Neural cell (in vitro differentiated cells): ENCODE measurements around the gene BGN. TPM values are rescaled to one million over a fixed set of nuclear protein-coding genes. Genes with fewer than 3 reads are reported as not detected.

ENCODE experiments used
- H2AFZ ChIP-seq: fragments of 200-600, 300-800 bp; sonication (generic), shearing (Covaris generic); 2 replicates; pipeline ENCODE4 v1.6.0; 2014; ENCODE audit warnings: low read depth, mild to moderate bottlenecking, antibody characterized with exemption, low read length, moderate library complexity
- H3F3A ChIP-seq: fragments of 200-600 bp; shearing (Covaris generic); 2 replicates; pipeline ENCODE4 v1.6.1; 2016; ENCODE audit warnings: mild to moderate bottlenecking, moderate library complexity, mixed read lengths, antibody characterized with exemption, low read length; ENCODE audit not compliant: insufficient read depth, poor library complexity, severe bottlenecking
- H3K27ac ChIP-seq: fragments of 200-600, 300-800 bp; sonication (generic), shearing (Covaris generic); 2 replicates; pipeline ENCODE4 v1.5.1; 2014; ENCODE audit warnings: mild to moderate bottlenecking, low read length, moderate library complexity
- H3K27me3 ChIP-seq: fragments of 300-800, 200-600 bp; sonication (generic), shearing (Covaris generic); 2 replicates; pipeline ENCODE4 v1.6.0; 2014; ENCODE audit warnings: mild to moderate bottlenecking, low read depth, low read length, moderate library complexity; ENCODE audit not compliant: insufficient read depth
- H3K36me3 ChIP-seq: fragments of 300-800, 200-600 bp; sonication (generic), shearing (Covaris generic); 2 replicates; pipeline ENCODE4 v1.5.1; 2014; ENCODE audit warnings: mild to moderate bottlenecking, antibody characterized with exemption, low read length, moderate library complexity; ENCODE audit not compliant: insufficient read depth
- H3K4me2 ChIP-seq: fragments of 300-800, 200-600 bp; sonication (generic), shearing (Covaris generic); 2 replicates; pipeline ENCODE4 v1.6.0; 2014; ENCODE audit warnings: mild to moderate bottlenecking, low read length
- H3K4me3 ChIP-seq: fragments of 300-800, 200-600 bp; sonication (generic), shearing (Covaris generic); 2 replicates; pipeline ENCODE4 v1.5.1; 2014; ENCODE audit warnings: mild to moderate bottlenecking, low read length, moderate library complexity
- H3K79me2 ChIP-seq: fragments of 200-600 bp; shearing (Covaris generic); replicated peaks from 2 replicates; pipeline ENCODE4 v1.6.0; 2014; ENCODE audit warnings: mild to moderate bottlenecking, low read length, moderate library complexity; ENCODE audit not compliant: insufficient read depth
- H3K9ac ChIP-seq: fragments of 300-800, 200-600 bp; sonication (generic), shearing (Covaris generic); 2 replicates; pipeline ENCODE4 v1.6.1; 2016; ENCODE audit warnings: mild to moderate bottlenecking, low read length, mixed read lengths
- H3K9me2 ChIP-seq: fragments of 200-600 bp; shearing (Covaris generic); 2 replicates; pipeline ENCODE4 v1.6.1; 2016; ENCODE audit warnings: mild to moderate bottlenecking, low read length, mixed read lengths; ENCODE audit not compliant: insufficient read depth
- H3K9me3 ChIP-seq: fragments of 200-600, 300-800 bp; sonication (generic), shearing (Covaris generic); 2 replicates; pipeline ENCODE4 v1.6.1; 2016; ENCODE audit warnings: mild to moderate bottlenecking, mixed run types, low read length, moderate library complexity, mixed read lengths
- H4K20me1 ChIP-seq: fragments of 200-600 bp; shearing (Covaris generic); 2 replicates; pipeline ENCODE4 v1.6.1; 2016; ENCODE audit warnings: mild to moderate bottlenecking, mixed run types; ENCODE audit not compliant: insufficient read depth
- EP300 ChIP-seq: fragments of 450-650 bp; conservative IDR thresholded peaks from 2 replicates; pipeline ENCODE4 v1.6.1; 2014; ENCODE audit warnings: antibody characterized with exemption, mild to moderate bottlenecking, moderate library complexity; ENCODE audit not compliant: poor library complexity, severe bottlenecking
- EZH2 ChIP-seq: fragments of 200-600, 300-800 bp; shearing (Covaris generic), sonication (generic); IDR thresholded peaks from 2 replicates; pipeline ENCODE4 v1.6.1; 2014; ENCODE audit warnings: antibody characterized with exemption, low read length, borderline replicate concordance, mild to moderate bottlenecking; ENCODE audit not compliant: insufficient read depth, poor library complexity, severe bottlenecking
- MXI1 ChIP-seq: fragments of 450-650 bp; conservative IDR thresholded peaks from 2 replicates; pipeline ENCODE4 v1.6.1; 2014; ENCODE audit warnings: antibody characterized with exemption, mild to moderate bottlenecking; ENCODE audit not compliant: poor library complexity, severe bottlenecking
- POLR2AphosphoS5 ChIP-seq: IDR thresholded peaks from 2 replicates; pipeline ENCODE4 v1.6.1; 2012
- RAD21 ChIP-seq: fragments of 450-650 bp; conservative IDR thresholded peaks from 2 replicates; pipeline ENCODE4 v1.6.1; 2014; ENCODE audit warnings: antibody characterized with exemption, mild to moderate bottlenecking, moderate library complexity
- SMC3 ChIP-seq: fragments of 450-650 bp; conservative IDR thresholded peaks from 2 replicates; pipeline ENCODE4 v1.6.1; 2014; ENCODE audit warnings: antibody characterized with exemption, mild to moderate bottlenecking, moderate library complexity; ENCODE audit not compliant: poor library complexity
- TAF1 ChIP-seq: IDR thresholded peaks from 2 replicates; pipeline ENCODE4 v1.6.1; 2012; ENCODE audit warnings: low read depth
- polyA plus RNA-seq: library from polyadenylated mRNA; depleted of rRNA; stranded (reverse); fragments of >200 nt; gene quantifications from 2 replicates; pipeline ENCODE4 v1.2.3, GENCODE V29; 2014
- TF ChIP-seq, protein P1 (sequence below): IDR thresholded peaks from 2 replicates; pipeline ENCODE4 v1.6.1; 2012; ENCODE audit warnings: borderline replicate concordance
- TF ChIP-seq, protein P2 (sequence below): fragments of 450-650 bp; IDR thresholded peaks from 2 replicates; pipeline ENCODE4 v1.5.1; 2014; ENCODE audit warnings: antibody characterized with exemption, mild to moderate bottlenecking, moderate library complexity; ENCODE audit not compliant: poor library complexity, severe bottlenecking

The BGN gene
- polyA plus RNA-seq, 1 donor from 2014 or later: not detected

DNA sequence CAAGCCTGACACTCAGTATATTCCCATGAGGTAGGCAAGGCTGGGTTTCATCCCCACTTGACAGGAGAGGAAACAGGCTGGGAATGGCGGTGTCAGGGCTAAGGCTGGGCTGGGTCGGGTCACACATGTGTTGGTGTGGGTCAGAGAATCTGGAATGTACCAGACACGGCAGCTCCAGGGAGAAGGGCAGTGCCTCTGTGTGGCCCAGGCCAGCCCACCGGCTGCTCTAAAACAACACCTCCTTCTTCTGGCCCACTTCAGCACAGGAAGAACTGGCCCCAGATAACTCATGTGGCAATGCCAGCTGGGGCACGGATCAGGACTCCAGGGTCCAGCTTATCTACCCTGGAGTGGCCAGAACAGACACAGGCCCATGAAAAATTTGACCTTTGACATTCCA lies 30.7 kb upstream of the BGN start:
- H2AFZ ChIP-seq: no peak overlapping the region
- no peak overlapping the region for H3K4me2 ChIP-seq
- no peaks in the 10 kb centered on the region for H3F3A ChIP-seq
- no peaks in the 10 kb centered on the region for H3K36me3 ChIP-seq
- no peak overlapping the region for H3K27ac ChIP-seq
- no peak overlapping the region for H3K9ac ChIP-seq
- no peak overlapping the region for H3K4me3 ChIP-seq
- H3K9me2 ChIP-seq: no peaks in the 10 kb centered on the region
- H3K79me2 ChIP-seq: no peaks in the 10 kb centered on the region
- H3K9me3 ChIP-seq: no peaks in the 10 kb centered on the region
- H3K27me3 ChIP-seq: no peaks in the 10 kb centered on the region
- TF ChIP-seq EZH2: no peak
- no peak for TF ChIP-seq TAF1
- no peak for TF ChIP-seq MXI1
- TF ChIP-seq, protein P1, sequence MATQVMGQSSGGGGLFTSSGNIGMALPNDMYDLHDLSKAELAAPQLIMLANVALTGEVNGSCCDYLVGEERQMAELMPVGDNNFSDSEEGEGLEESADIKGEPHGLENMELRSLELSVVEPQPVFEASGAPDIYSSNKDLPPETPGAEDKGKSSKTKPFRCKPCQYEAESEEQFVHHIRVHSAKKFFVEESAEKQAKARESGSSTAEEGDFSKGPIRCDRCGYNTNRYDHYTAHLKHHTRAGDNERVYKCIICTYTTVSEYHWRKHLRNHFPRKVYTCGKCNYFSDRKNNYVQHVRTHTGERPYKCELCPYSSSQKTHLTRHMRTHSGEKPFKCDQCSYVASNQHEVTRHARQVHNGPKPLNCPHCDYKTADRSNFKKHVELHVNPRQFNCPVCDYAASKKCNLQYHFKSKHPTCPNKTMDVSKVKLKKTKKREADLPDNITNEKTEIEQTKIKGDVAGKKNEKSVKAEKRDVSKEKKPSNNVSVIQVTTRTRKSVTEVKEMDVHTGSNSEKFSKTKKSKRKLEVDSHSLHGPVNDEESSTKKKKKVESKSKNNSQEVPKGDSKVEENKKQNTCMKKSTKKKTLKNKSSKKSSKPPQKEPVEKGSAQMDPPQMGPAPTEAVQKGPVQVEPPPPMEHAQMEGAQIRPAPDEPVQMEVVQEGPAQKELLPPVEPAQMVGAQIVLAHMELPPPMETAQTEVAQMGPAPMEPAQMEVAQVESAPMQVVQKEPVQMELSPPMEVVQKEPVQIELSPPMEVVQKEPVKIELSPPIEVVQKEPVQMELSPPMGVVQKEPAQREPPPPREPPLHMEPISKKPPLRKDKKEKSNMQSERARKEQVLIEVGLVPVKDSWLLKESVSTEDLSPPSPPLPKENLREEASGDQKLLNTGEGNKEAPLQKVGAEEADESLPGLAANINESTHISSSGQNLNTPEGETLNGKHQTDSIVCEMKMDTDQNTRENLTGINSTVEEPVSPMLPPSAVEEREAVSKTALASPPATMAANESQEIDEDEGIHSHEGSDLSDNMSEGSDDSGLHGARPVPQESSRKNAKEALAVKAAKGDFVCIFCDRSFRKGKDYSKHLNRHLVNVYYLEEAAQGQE: no peak
- TF ChIP-seq, protein P2, sequence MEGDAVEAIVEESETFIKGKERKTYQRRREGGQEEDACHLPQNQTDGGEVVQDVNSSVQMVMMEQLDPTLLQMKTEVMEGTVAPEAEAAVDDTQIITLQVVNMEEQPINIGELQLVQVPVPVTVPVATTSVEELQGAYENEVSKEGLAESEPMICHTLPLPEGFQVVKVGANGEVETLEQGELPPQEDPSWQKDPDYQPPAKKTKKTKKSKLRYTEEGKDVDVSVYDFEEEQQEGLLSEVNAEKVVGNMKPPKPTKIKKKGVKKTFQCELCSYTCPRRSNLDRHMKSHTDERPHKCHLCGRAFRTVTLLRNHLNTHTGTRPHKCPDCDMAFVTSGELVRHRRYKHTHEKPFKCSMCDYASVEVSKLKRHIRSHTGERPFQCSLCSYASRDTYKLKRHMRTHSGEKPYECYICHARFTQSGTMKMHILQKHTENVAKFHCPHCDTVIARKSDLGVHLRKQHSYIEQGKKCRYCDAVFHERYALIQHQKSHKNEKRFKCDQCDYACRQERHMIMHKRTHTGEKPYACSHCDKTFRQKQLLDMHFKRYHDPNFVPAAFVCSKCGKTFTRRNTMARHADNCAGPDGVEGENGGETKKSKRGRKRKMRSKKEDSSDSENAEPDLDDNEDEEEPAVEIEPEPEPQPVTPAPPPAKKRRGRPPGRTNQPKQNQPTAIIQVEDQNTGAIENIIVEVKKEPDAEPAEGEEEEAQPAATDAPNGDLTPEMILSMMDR: no peak
- no peak for TF ChIP-seq RAD21
- TF ChIP-seq EP300: no peak
- TF ChIP-seq POLR2AphosphoS5: no peak
- TF ChIP-seq SMC3: no peak
- H4K20me1 ChIP-seq: no peaks in the 10 kb centered on the region

DNA sequence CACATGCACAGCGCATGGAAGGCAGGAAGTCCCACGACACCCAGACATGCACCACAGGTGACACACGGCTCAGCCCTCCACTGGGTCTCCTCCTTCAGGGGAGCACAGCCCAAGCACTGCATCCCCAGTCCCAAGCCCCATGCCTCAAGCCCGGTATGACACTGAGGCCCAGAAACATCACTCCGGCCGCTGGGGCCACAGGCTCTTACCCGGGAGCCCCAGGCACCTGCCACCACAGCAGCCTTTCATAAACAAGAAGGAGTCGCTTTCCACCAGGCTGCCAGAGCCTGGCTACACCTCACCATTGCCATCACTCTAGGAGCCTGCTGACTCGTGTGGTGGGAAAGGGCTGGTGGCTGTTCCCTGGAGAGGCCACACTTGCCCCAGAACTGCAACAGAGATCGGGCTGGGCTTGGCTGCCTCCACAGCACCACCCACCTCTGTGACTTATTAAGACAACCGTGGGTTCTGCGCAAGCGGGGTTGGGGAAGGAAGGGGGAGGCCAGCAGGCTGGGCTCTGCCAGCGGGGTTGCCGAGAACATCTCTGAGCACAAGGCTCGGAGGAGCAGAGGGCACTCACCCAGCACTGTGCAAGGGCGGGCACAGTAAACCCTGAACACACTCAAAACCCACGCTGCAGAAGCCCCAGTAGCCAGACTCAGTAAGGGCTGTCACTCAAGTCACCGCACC lies 28.9 kb upstream of the BGN start:
- H2AFZ ChIP-seq: no peak overlapping the region
- no peaks in the 10 kb centered on the region for H3K79me2 ChIP-seq
- H3K27ac ChIP-seq: no peak overlapping the region
- no peaks in the 10 kb centered on the region for H3K9me2 ChIP-seq
- no peaks in the 10 kb centered on the region for H3F3A ChIP-seq
- TF ChIP-seq SMC3 (no peak), MXI1 (no peak), TAF1 (no peak), POLR2AphosphoS5 (no peak), RAD21 (no peak), EP300 (no peak), EZH2 (no peak)
- TF ChIP-seq, protein P1: no peak
- TF ChIP-seq, protein P2: no peak
- H3K4me3 ChIP-seq: no peak overlapping the region
- no peak overlapping the region for H3K4me2 ChIP-seq
- no peaks in the 10 kb centered on the region for H3K27me3 ChIP-seq
- no peak overlapping the region for H3K9ac ChIP-seq
- no peaks in the 10 kb centered on the region for H4K20me1 ChIP-seq
- H3K36me3 ChIP-seq: no peaks in the 10 kb centered on the region
- no peaks in the 10 kb centered on the region for H3K9me3 ChIP-seq
